ENCODE data around the gene CCDC106.

DNA sequence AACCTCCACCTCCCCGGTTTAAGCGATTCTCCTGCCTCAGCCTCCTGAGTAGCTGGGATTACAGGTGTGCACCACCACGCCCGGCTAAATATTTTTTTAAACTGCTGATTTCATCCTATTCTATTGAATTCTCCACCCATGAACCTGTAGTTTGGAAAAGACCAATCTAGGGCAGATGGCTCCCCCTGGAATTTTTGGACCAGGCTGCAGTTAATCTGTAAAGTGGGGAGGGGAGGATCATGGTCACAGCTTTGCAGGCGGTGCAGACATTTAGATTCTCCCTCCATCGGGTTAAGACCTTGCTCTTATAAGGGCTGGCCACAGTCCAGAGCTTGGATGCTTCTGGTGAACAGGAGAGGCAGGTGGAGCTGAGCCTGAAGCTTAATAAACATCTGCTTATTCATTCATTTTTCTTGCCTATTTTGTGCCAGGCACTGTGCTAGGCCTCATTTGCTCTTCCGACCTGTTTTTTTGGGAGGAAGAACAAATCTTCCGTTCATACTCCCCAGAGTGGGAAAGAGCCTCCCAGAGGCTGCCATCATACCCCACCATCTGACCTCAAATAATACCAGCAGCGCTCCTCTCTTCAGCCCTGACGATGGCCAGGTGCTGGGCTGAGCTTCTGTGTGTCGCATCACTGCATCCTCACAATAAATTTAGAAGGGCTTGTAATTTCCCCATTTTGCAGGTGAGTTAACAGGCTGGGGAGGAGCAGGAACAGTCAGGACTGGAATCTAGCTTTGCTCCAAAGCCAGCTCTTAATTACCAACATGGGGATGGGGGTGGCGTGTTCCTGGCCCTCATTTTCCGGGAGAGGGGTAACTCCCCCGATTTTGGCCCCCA is 902 bp upstream of the CCDC106 start:
- TF ChIP-seq, protein P1, sequence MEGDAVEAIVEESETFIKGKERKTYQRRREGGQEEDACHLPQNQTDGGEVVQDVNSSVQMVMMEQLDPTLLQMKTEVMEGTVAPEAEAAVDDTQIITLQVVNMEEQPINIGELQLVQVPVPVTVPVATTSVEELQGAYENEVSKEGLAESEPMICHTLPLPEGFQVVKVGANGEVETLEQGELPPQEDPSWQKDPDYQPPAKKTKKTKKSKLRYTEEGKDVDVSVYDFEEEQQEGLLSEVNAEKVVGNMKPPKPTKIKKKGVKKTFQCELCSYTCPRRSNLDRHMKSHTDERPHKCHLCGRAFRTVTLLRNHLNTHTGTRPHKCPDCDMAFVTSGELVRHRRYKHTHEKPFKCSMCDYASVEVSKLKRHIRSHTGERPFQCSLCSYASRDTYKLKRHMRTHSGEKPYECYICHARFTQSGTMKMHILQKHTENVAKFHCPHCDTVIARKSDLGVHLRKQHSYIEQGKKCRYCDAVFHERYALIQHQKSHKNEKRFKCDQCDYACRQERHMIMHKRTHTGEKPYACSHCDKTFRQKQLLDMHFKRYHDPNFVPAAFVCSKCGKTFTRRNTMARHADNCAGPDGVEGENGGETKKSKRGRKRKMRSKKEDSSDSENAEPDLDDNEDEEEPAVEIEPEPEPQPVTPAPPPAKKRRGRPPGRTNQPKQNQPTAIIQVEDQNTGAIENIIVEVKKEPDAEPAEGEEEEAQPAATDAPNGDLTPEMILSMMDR (IDR thresholded peaks at IDR 0.05; ENCODE audit: insufficient read depth, low read depth, low read length): no peak
- TF ChIP-seq EZH2 (IDR thresholded peaks at IDR 0.05; ENCODE audit: insufficient read depth, low read length): no peak
